Neural cell (in vitro differentiated cells): Measurements from ENCODE around the gene ADD1. TPM values are rescaled to one million over a fixed set of nuclear protein-coding genes. Genes with fewer than 3 reads are reported as not detected.
A peak's percentile ranks its signal among the peaks of the same experiment; 100 is the strongest.
"Not testable (repeated sequence)": the region's sequence is repeated elsewhere in the genome, so short reads cannot be mapped to it uniquely, and the experiment has no call there.

Source experiments
- H2AFZ ChIP-seq: fragments of 200-600, 300-800 bp; sonication (generic), shearing (Covaris generic); 2 replicates; pipeline ENCODE4 v1.6.0; 2014; ENCODE audit warnings: low read depth, mild to moderate bottlenecking, antibody characterized with exemption, low read length, moderate library complexity
- H3F3A ChIP-seq: fragments of 200-600 bp; shearing (Covaris generic); 2 replicates; pipeline ENCODE4 v1.6.1; 2016; ENCODE audit warnings: mild to moderate bottlenecking, moderate library complexity, mixed read lengths, antibody characterized with exemption, low read length; ENCODE audit not compliant: insufficient read depth, poor library complexity, severe bottlenecking
- H3K27ac ChIP-seq: fragments of 200-600, 300-800 bp; sonication (generic), shearing (Covaris generic); 2 replicates; pipeline ENCODE4 v1.5.1; 2014; ENCODE audit warnings: mild to moderate bottlenecking, low read length, moderate library complexity
- H3K27me3 ChIP-seq: fragments of 300-800, 200-600 bp; sonication (generic), shearing (Covaris generic); 2 replicates; pipeline ENCODE4 v1.6.0; 2014; ENCODE audit warnings: mild to moderate bottlenecking, low read depth, low read length, moderate library complexity; ENCODE audit not compliant: insufficient read depth
- H3K36me3 ChIP-seq: fragments of 300-800, 200-600 bp; sonication (generic), shearing (Covaris generic); 2 replicates; pipeline ENCODE4 v1.5.1; 2014; ENCODE audit warnings: mild to moderate bottlenecking, antibody characterized with exemption, low read length, moderate library complexity; ENCODE audit not compliant: insufficient read depth
- H3K4me2 ChIP-seq: fragments of 300-800, 200-600 bp; sonication (generic), shearing (Covaris generic); 2 replicates; pipeline ENCODE4 v1.6.0; 2014; ENCODE audit warnings: mild to moderate bottlenecking, low read length
- H3K4me3 ChIP-seq: fragments of 300-800, 200-600 bp; sonication (generic), shearing (Covaris generic); 2 replicates; pipeline ENCODE4 v1.5.1; 2014; ENCODE audit warnings: mild to moderate bottlenecking, low read length, moderate library complexity
- H3K79me2 ChIP-seq: fragments of 200-600 bp; shearing (Covaris generic); replicated peaks from 2 replicates; pipeline ENCODE4 v1.6.0; 2014; ENCODE audit warnings: mild to moderate bottlenecking, low read length, moderate library complexity; ENCODE audit not compliant: insufficient read depth
- H3K9ac ChIP-seq: fragments of 300-800, 200-600 bp; sonication (generic), shearing (Covaris generic); 2 replicates; pipeline ENCODE4 v1.6.1; 2016; ENCODE audit warnings: mild to moderate bottlenecking, low read length, mixed read lengths
- H3K9me2 ChIP-seq: fragments of 200-600 bp; shearing (Covaris generic); 2 replicates; pipeline ENCODE4 v1.6.1; 2016; ENCODE audit warnings: mild to moderate bottlenecking, low read length, mixed read lengths; ENCODE audit not compliant: insufficient read depth
- H3K9me3 ChIP-seq: fragments of 200-600, 300-800 bp; sonication (generic), shearing (Covaris generic); 2 replicates; pipeline ENCODE4 v1.6.1; 2016; ENCODE audit warnings: mild to moderate bottlenecking, mixed run types, low read length, moderate library complexity, mixed read lengths
- H4K20me1 ChIP-seq: fragments of 200-600 bp; shearing (Covaris generic); 2 replicates; pipeline ENCODE4 v1.6.1; 2016; ENCODE audit warnings: mild to moderate bottlenecking, mixed run types; ENCODE audit not compliant: insufficient read depth
- CTCF ChIP-seq: fragments of 450-650 bp; IDR thresholded peaks from 2 replicates; pipeline ENCODE4 v1.5.1; 2014; ENCODE audit warnings: antibody characterized with exemption, mild to moderate bottlenecking, moderate library complexity; ENCODE audit not compliant: poor library complexity, severe bottlenecking
- EP300 ChIP-seq: fragments of 450-650 bp; conservative IDR thresholded peaks from 2 replicates; pipeline ENCODE4 v1.6.1; 2014; ENCODE audit warnings: antibody characterized with exemption, mild to moderate bottlenecking, moderate library complexity; ENCODE audit not compliant: poor library complexity, severe bottlenecking
- EZH2 ChIP-seq: fragments of 200-600, 300-800 bp; shearing (Covaris generic), sonication (generic); IDR thresholded peaks from 2 replicates; pipeline ENCODE4 v1.6.1; 2014; ENCODE audit warnings: antibody characterized with exemption, low read length, borderline replicate concordance, mild to moderate bottlenecking; ENCODE audit not compliant: insufficient read depth, poor library complexity, severe bottlenecking
- MXI1 ChIP-seq: fragments of 450-650 bp; conservative IDR thresholded peaks from 2 replicates; pipeline ENCODE4 v1.6.1; 2014; ENCODE audit warnings: antibody characterized with exemption, mild to moderate bottlenecking; ENCODE audit not compliant: poor library complexity, severe bottlenecking
- POLR2AphosphoS5 ChIP-seq: IDR thresholded peaks from 2 replicates; pipeline ENCODE4 v1.6.1; 2012
- RAD21 ChIP-seq: fragments of 450-650 bp; conservative IDR thresholded peaks from 2 replicates; pipeline ENCODE4 v1.6.1; 2014; ENCODE audit warnings: antibody characterized with exemption, mild to moderate bottlenecking, moderate library complexity
- REST ChIP-seq: IDR thresholded peaks from 2 replicates; pipeline ENCODE4 v1.6.1; 2012; ENCODE audit warnings: borderline replicate concordance
- SMC3 ChIP-seq: fragments of 450-650 bp; conservative IDR thresholded peaks from 2 replicates; pipeline ENCODE4 v1.6.1; 2014; ENCODE audit warnings: antibody characterized with exemption, mild to moderate bottlenecking, moderate library complexity; ENCODE audit not compliant: poor library complexity
- TAF1 ChIP-seq: IDR thresholded peaks from 2 replicates; pipeline ENCODE4 v1.6.1; 2012; ENCODE audit warnings: low read depth
- polyA plus RNA-seq: library from polyadenylated mRNA; depleted of rRNA; stranded (reverse); fragments of >200 nt; gene quantifications from 2 replicates; pipeline ENCODE4 v1.2.3, GENCODE V29; 2014

The ADD1 gene
- polyA plus RNA-seq, 1 donor from 2014 or later: 190 TPM

GRCh38 chr4:2958446-2958845 is 114.8 kb downstream of the ADD1 start:
- H2AFZ ChIP-seq: no peak overlapping the region
- no peaks in the 10 kb centered on the region for H3K9me3 ChIP-seq
- H3K9me2 ChIP-seq: no peaks in the 10 kb centered on the region
- peaks cover 12% of the 10 kb centered on the region for H3K36me3 ChIP-seq
- H4K20me1 ChIP-seq: no peaks in the 10 kb centered on the region
- no peaks in the 10 kb centered on the region for H3K79me2 ChIP-seq
- TF ChIP-seq EP300: no peak
- TF ChIP-seq SMC3: no peak
- no peak for TF ChIP-seq CTCF
- no peak for TF ChIP-seq MXI1
- no peak for TF ChIP-seq EZH2
- no peak for TF ChIP-seq REST
- H3K4me3 ChIP-seq: no peak overlapping the region
- H3K27me3 ChIP-seq: no peaks in the 10 kb centered on the region
- H3K9ac ChIP-seq: no peak overlapping the region
- no peaks in the 10 kb centered on the region for H3F3A ChIP-seq
- H3K4me2 ChIP-seq: no peak overlapping the region
- no peak overlapping the region for H3K27ac ChIP-seq

GRCh38 chr4:2960450-2960849 is 116.8 kb downstream of the ADD1 start:
- H3K36me3 ChIP-seq: peaks cover 12% of the 10 kb centered on the region
- H4K20me1 ChIP-seq, H3K27me3 ChIP-seq, H3F3A ChIP-seq, H3K27ac ChIP-seq, H3K9me3 ChIP-seq, H3K9me2 ChIP-seq, H3K9ac ChIP-seq, H3K4me2 ChIP-seq, H3K4me3 ChIP-seq, H2AFZ ChIP-seq: not testable (repeated sequence)
- H3K79me2 ChIP-seq: peaks cover 15% of the 10 kb centered on the region

- Histone ChIP-seq H4K20me1 (no peaks in the 10 kb centered on the region), H3K36me3 (peaks cover 2% of the 10 kb centered on the region), H3K9me2 (no peaks in the 10 kb centered on the region), H2AFZ (no peak overlapping the region), H3K9me3 (no peaks in the 10 kb centered on the region), H3F3A (no peaks in the 10 kb centered on the region), H3K27ac (no peak overlapping the region), H3K4me3 (peak overlapping the region; percentile 97), H3K9ac (no peak overlapping the region), H3K79me2 (peaks cover 15% of the 10 kb centered on the region), H3K4me2 (peak overlapping the region; percentile 75), H3K27me3 (no peaks in the 10 kb centered on the region)
- TF ChIP-seq CTCF (no peak), TAF1 (no peak), RAD21 (no peak), REST (no peak), EZH2 (no peak), SMC3 (no peak), POLR2AphosphoS5 (no peak), MXI1 (no peak), EP300 (no peak)
Measured at GRCh38 chr4:2961421-2961810, 117.8 kb downstream of the ADD1 start.
